Ishikawa (cell line): ENCODE results near the gene MYCL.

ENCODE experiments used
- CEBPB ChIP-seq: IDR thresholded peaks from 2 replicates; pipeline ENCODE4 v1.6.1; 2012
- CREB1 ChIP-seq: IDR thresholded peaks from 2 replicates; pipeline ENCODE4 v1.6.1; 2012; ENCODE audit warnings: low read depth
- EGR1 ChIP-seq: IDR thresholded peaks from 2 replicates; pipeline ENCODE4 v1.6.1; 2012
- EP300 ChIP-seq: IDR thresholded peaks from 2 replicates; pipeline ENCODE4 v1.6.1; 2012; ENCODE audit warnings: borderline replicate concordance
- FOXM1 ChIP-seq: IDR thresholded peaks from 2 replicates; pipeline ENCODE4 v1.6.1; 2012; ENCODE audit warnings: low read depth, borderline replicate concordance
- MAX ChIP-seq: IDR thresholded peaks from 2 replicates; pipeline ENCODE4 v1.6.1; 2012
- NFIC ChIP-seq: IDR thresholded peaks from 2 replicates; pipeline ENCODE4 v1.6.1; 2012
- RAD21 ChIP-seq: IDR thresholded peaks from 2 replicates; pipeline ENCODE4 v1.6.1; 2012; ENCODE audit warnings: low read depth
- REST ChIP-seq: IDR thresholded peaks from 2 replicates; pipeline ENCODE4 v1.6.1; 2012; ENCODE audit warnings: low read depth, mild to moderate bottlenecking
- TAF1 ChIP-seq: IDR thresholded peaks from 2 replicates; pipeline ENCODE4 v1.6.1; 2012; ENCODE audit warnings: low read depth, mild to moderate bottlenecking
- TCF12 ChIP-seq: IDR thresholded peaks from 2 replicates; pipeline ENCODE4 v1.6.1; 2012; ENCODE audit warnings: low read depth
- TEAD4 ChIP-seq: IDR thresholded peaks from 2 replicates; pipeline ENCODE4 v1.6.1; 2012
- USF1 ChIP-seq: IDR thresholded peaks from 2 replicates; pipeline ENCODE4 v1.6.1; 2012
- YY1 ChIP-seq: IDR thresholded peaks from 2 replicates; pipeline ENCODE4 v1.6.1; 2012; ENCODE audit warnings: low read depth
- ZBTB7A ChIP-seq: IDR thresholded peaks from 2 replicates; pipeline ENCODE4 v1.6.1; 2012; ENCODE audit warnings: low read depth

The MYCL gene, protein sequence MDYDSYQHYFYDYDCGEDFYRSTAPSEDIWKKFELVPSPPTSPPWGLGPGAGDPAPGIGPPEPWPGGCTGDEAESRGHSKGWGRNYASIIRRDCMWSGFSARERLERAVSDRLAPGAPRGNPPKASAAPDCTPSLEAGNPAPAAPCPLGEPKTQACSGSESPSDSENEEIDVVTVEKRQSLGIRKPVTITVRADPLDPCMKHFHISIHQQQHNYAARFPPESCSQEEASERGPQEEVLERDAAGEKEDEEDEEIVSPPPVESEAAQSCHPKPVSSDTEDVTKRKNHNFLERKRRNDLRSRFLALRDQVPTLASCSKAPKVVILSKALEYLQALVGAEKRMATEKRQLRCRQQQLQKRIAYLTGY

GRCh38 chr1:39901714-39902459, at the start of gene MYCL:
Gene MYCL (minus strand): TSS chr1:39901917. CDS start chr1:39901434, 483 bp downstream.
- no peak for TF ChIP-seq TEAD4
- no peak for TF ChIP-seq FOXM1
- no peak for TF ChIP-seq CREB1
- TF ChIP-seq NFIC = peak; percentile 45
- TF ChIP-seq EGR1 = no peak
- peak; percentile 73 for TF ChIP-seq RAD21
- TF ChIP-seq EP300 = no peak
- TF ChIP-seq USF1 = 0 out of 2 replicates have a peak, but pooled peaks have one; percentile 19
- no peak for TF ChIP-seq YY1
- TF ChIP-seq TAF1 = no peak
- TF ChIP-seq MAX = peak; percentile 71
- TF ChIP-seq ZBTB7A = peak; percentile 90
- TF ChIP-seq CEBPB = no peak
- TF ChIP-seq TCF12 = peak; percentile 90
- TF ChIP-seq REST = no peak

DNA sequence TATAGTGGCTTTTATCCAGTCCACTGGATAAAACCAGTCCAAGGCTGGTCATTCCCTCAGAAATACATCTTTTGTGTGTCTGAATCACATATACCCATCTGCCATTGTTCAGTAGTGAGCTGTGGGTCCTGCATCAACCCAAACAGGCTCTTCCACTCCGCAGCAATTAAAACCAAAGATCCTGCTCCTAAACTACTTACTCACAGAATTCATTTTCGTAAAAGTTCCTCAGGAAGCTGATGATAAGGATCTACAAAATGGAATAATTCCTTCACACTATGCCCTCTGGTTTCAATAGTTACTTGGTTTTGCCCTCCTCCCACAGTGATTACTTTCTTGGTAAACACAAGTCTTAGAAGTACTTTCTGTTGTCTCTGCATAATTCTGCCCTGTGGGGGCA, 48.2 kb upstream of the MYCL start:
- TF ChIP-seq YY1 = no peak
- TF ChIP-seq REST = no peak
- no peak for TF ChIP-seq TCF12
- no peak for TF ChIP-seq EGR1
- TF ChIP-seq NFIC = no peak
- no peak for TF ChIP-seq CEBPB
- TF ChIP-seq TAF1 = no peak
- TF ChIP-seq RAD21 = no peak
- no peak for TF ChIP-seq FOXM1
- no peak for TF ChIP-seq USF1
- TF ChIP-seq TEAD4 = no peak
- TF ChIP-seq ZBTB7A = no peak
- no peak for TF ChIP-seq CREB1
- TF ChIP-seq MAX = no peak
- TF ChIP-seq EP300 = no peak

DNA sequence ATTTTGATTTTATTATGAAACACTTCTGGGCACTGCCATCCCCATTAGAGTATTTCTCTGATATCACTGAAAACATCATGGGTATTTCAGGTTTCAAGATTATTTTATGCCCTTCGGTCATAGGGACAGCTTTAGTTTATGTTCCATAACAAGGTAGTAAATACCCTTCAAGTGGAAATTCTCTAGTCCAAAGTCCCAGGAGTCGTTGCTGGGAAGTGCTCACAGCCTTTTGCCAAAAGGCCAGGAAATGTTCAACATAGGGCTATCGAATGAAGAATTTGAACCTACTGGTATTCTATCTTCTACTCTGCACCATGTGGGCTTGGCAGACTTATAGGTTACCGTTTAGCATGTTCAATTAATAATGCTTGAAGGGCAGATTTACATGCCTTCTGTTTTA, 45.5 kb upstream of the MYCL start:
- TF ChIP-seq TCF12 = no peak
- TF ChIP-seq RAD21 = no peak
- no peak for TF ChIP-seq EP300
- no peak for TF ChIP-seq MAX
- no peak for TF ChIP-seq YY1
- no peak for TF ChIP-seq USF1
- TF ChIP-seq NFIC = no peak
- no peak for TF ChIP-seq EGR1

GRCh38 chr1:39946216-39946615, 44.5 kb upstream of the MYCL start:
- TF ChIP-seq TAF1 (no peak), CREB1 (no peak), MAX (no peak), TCF12 (no peak), REST (no peak), EP300 (no peak), CEBPB (no peak)
